GM12872 (cell line): Measurements from ENCODE around the gene PLA1A.

Source experiments
- CTCF ChIP-seq: IDR thresholded peaks from 3 replicates; pipeline ENCODE4 v1.5.1; 2011; ENCODE audit warnings: low read depth, mild to moderate bottlenecking, low read length, moderate library complexity; ENCODE audit not compliant: insufficient read depth

The PLA1A gene, protein sequence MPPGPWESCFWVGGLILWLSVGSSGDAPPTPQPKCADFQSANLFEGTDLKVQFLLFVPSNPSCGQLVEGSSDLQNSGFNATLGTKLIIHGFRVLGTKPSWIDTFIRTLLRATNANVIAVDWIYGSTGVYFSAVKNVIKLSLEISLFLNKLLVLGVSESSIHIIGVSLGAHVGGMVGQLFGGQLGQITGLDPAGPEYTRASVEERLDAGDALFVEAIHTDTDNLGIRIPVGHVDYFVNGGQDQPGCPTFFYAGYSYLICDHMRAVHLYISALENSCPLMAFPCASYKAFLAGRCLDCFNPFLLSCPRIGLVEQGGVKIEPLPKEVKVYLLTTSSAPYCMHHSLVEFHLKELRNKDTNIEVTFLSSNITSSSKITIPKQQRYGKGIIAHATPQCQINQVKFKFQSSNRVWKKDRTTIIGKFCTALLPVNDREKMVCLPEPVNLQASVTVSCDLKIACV

GRCh38 chr3:119597548-119598288 lies at the start of gene PLA1A:
TSS of gene PLA1A (plus strand) at chr3:119597885. CDS start at chr3:119597914, 29 bp downstream.
- TF ChIP-seq CTCF: no peak

- no peak for TF ChIP-seq CTCF
Observed at GRCh38 chr3:119548341-119548740, 49.3 kb upstream of the PLA1A start.

GRCh38 chr3:119550192-119550910 lies 47.3 kb upstream of the PLA1A start:
- TF ChIP-seq CTCF: peak; percentile 38; the same call in 2 of the 3 replicates

GRCh38 chr3:119551598-119551997 lies 46.1 kb upstream of the PLA1A start:
- TF ChIP-seq CTCF: no peak

DNA sequence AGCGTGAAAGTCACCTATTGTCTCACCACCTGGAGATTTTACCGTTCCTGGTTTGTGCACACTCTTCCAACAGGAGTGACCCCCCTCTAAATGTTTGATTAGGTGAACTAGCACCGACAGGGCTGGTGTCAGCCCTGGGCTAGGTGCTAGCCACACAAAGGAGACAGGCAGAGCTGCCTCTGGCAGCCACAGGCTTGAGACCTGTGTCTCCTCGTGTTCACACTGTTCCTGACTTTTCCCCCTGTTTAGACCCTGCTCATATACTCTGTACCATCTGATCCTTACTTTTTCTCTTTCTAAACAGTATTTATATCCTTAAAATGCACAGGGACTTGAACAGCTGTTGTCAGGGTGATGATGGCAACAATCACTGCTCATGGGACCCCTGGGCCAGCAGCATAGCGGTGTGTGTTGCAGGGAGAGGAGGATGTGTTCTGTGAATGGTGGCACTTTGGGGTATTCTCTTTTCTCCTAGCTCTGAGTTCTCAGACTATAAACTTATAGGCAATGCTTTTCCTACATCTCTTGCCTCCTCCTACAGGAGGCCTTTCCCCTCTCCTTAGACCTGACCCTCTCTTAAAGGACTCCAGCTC lies 43.8 kb upstream of the PLA1A start:
- no peak for TF ChIP-seq CTCF

DNA sequence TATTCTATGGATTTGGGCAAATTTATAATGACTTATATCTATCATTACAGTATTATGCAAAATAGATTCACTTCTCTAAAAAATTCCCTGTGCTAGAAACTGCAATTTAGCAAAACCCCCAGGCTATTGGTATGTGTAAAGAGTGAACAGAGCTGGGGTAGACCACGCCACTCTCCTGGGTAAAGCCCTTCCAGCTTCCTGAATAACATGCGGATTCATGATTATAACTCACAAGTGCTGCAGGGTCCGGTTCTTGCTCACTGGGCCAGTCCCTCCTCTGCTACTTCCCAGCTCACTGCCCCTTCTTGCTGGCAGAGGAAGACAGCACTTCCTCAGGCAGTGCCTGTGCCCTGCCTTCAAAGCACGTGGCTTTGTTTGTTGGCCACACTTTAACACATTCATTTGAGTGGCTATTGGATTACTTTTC lies 42.4 kb upstream of the PLA1A start:
- TF ChIP-seq CTCF: no peak
